Measurements from ENCODE around the gene HMGCS1.
"Not testable (repeated sequence)": the region's sequence is repeated elsewhere in the genome, so short reads cannot be mapped to it uniquely, and the experiment has no call there.

The HMGCS1 gene

DNA sequence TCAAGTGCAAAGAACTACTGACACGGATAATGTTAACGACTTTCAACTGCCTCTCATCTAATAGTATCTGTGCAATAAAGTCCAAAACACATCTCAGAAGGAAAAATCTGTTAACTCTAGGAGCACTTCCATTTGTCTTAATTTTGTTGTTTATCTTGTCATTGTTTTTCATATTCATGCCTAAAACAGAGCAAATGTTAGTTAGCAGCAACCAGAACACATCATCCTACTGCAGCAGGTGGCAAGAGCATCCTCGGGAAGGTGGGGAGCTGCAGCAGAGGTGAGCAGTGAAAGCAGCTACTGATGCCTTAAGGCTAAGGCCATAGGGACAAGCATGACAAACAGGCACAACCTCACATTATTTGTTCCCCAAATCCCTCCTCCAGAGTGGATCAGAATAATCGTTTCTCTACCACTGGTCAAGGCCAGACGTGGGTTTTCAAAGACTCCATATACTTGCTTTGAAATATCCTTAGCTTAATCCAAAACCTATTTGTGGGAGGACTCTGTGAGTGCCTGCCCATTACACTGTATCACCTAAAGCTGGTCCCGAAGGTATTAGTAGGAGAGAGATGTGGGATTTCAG lies 1.0 kb downstream of the HMGCS1 start:
- DNase-seq, result no peak

DNA sequence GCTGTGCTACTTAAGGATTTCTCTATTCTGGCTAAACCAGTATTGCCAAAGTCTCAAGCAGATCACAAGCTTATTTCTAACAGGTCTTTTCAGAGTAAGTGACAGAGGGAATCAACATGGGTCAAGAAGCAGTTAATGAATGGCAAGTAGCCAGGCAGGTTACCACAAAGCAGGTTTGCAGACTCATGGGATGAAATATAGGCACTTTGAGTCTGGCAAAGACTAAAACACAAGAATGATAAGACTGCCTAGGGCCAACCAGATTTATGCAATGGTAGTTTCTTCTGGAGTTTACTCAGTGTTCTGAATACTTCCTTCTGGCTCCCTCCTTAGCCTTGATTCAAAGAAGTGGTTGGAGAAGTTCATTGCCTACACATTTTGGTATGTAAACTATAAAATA lies 3.6 kb downstream of the HMGCS1 start:
- DNase-seq, result no peak

DNA sequence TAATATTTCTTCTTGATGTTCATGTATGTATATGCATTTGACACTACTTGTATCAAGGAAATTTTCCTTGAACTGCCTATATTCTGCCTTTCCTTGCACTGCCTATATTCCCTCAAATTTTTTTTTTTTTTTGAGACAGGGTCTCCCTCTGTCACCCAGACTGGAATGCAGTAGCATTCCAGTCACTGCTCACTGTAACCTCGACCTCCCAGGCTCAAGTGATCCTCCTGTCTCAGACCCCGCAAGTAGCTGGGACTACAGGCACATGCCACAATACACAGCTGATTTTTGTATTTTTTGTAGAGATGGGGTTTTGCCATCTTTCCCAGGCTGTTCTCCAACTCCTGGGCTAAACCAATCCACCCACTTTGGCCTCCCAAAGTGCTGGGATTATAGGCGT lies 4.1 kb downstream of the HMGCS1 start:
- DNase-seq, result no peak

- DNase-seq, result not testable (repeated sequence)
Measured at GRCh38 chr5:43306954-43307353, 6.3 kb downstream of the HMGCS1 start.

GRCh38 chr5:43305948-43306565 lies 7.2 kb downstream of the HMGCS1 start:
- peak; percentile 38 for DNase-seq

- no peak for DNase-seq
Measured at GRCh38 chr5:43304525-43304924, 8.7 kb downstream of the HMGCS1 start.

- no peak for DNase-seq
Measured at GRCh38 chr5:43303242-43303641, 10.0 kb downstream of the HMGCS1 start.

DNA sequence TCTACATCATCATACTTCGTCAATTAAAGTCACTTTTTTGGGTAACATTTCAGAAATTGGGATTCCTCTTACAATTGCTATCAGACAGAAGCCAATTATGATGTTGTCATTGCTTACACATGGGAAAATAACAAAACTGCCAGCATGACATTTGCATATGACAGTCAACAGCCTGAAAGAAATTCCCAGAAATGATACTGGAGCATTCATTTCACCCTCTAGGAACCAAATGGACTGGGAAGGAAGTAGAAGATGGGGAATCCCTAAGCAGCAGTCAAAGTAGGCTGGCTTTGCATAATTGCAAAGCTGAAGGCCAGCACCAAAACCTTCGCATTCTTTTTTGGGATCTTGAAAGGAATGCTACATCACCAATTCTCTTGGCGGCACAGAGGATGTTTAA lies 10.7 kb downstream of the HMGCS1 start:
- no peak for DNase-seq

GRCh38 chr5:43301653-43302091 lies 11.5 kb downstream of the HMGCS1 start:
- no peak for DNase-seq

GRCh38 chr5:43300112-43300511 lies 13.1 kb downstream of the HMGCS1 start:
- DNase-seq, result no peak

DNA sequence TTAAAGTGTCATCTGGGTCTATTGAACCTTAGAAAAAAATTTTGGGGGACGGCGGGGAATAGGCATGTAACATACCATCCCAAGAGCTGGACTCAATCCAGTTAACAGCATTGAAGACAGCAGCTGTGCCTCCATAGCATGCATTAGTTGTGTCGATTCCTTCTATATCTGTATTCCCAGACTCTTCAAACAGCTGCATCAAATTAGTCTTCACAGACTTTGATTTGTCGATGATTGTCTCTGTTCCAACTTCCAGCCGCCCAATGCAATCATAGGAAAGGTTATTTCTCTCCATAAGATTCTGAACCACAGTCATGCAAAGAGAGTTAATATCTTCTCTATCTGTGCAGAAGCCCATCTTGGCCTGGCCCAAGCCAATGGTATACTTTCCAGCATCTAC lies 14.8 kb downstream of the HMGCS1 start:
- no peak for DNase-seq

DNA sequence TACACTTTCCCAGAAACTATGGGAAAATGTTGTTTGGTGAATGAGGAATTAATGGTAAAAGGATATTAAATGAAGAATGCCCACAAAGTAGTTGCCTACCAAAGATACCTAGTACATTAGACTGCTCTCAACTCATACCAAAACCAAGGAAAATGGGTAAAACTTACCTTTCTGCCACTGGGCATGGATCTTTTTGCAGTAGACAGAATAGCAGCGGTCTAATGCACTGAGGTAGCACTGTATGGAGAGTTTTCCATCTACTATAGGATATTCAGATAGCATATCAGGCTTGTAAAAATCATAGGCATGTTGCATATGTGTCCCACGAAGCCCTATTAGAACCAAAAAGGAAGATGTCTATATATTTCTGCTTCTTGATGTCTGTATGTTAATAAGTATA lies 16.4 kb downstream of the HMGCS1 start:
- DNase-seq, result no peak

- no peak for DNase-seq
Measured at GRCh38 chr5:43295202-43295601, 18.0 kb downstream of the HMGCS1 start.

DNA sequence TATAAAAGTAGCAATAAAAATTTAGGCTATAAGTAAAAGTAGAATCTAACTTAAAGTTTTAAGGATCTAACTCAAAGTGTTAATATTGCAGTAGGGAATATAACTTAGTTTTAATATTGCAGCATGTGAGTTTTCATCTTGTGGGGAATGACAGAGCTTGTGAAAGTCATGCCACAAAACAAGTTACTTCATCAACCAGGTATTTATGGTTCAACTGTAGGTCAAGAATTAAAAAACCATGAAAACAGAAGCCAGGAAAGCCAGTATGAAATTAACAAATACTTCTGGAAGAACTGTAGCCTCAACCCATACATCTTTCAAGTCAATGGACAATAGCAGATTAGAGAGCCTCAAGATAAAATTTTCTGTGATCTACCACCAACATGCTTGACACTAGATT lies 19.0 kb downstream of the HMGCS1 start:
- DNase-seq, result no peak

DNA sequence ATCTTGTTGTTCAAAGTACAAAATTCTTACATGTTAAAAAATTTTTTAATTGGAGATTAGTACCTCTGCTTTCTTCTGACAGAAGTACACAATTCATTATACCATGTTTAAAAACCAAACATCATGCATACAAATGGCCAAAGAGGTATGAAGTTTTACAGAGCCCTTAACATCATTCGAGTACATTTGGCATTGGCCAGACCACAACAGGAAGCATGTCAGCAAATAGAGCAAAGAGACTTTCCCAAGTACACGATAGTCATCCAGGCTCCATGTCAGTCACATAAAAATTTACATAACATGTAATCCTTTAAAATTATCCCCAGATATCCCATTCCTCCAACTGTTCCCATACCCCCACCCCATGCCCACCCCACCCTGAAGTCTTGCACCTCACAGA lies 22.5 kb downstream of the HMGCS1 start:
- DNase-seq, result no peak

GRCh38 chr5:43288269-43288831 lies 24.9 kb downstream of the HMGCS1 start:
- no peak for DNase-seq

DNA sequence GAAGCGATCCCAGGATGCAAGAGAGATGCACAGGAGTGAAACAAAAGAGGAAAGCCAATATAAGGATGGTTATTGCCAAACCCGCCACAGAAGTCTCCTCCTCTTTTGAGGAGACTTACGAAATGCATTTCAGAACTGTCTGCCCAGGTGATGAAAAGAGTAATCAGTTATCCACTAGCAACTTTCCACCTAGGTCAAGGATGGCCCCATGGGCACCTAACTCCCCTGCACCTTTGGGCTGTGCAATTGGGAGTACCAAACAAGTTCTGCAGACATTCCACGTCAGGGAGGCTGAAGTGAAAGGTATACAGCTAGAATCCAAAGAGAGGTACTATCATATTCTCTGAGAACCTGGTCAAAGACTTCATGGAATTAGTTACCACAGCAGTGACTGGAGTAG lies 25.7 kb downstream of the HMGCS1 start:
- no peak for DNase-seq

DNA sequence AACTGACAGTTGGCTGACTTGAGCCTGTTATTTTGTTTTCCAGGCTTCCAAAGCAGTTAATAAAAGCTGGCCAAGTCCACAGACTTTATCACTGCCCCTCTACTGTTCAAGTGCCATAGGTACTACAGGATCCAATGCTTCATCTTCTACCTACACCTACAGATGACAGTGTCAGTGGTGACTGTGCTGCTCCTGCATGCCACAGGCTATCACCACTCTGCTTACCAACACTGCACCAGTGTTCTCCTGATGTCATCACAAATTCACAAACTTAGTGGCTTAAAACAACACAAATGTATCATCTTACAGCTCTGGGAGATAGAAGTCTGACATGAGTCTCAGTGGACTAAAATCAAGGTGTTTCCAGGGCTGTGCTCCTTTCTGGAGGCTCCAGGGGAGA lies 26.6 kb downstream of the HMGCS1 start:
- no peak for DNase-seq

GRCh38 chr5:43281840-43282658 lies 31.2 kb downstream of the HMGCS1 start:
- no peak for DNase-seq

DNA sequence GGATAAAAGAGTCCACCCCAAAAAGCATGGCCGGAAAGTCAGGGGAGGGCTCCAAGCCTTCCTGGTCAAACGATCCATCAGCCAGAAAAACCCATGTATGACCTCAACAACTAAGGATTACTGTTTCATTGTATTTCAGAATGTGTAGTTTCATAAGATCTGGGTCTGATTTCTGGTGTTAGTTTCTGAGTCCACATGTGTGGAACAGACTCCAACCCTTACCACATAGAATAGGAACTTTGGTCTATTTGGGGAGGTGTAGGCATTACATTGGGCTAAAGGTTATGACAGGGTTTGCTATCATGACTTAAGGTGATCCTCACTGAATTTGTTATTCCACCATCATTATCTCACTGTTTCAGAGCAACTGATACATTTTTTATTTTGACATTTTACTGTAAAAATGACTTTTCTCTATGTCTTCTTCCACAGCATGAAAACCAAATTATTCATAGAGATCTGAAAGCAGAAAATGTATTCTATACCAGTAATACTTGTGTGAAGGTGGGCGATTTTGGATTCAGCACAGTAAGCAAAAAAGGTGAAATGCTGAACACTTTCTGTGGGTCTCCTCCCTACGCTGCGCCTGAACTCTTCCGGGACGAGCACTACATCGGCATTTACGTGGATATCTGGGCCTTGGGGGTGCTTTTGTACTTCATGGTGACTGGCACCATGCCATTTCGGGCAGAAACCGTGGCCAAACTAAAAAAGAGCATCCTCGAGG lies 33.5 kb downstream of the HMGCS1 start:
- DNase-seq, result no peak

GRCh38 chr5:43275391-43275790 lies 37.8 kb downstream of the HMGCS1 start:
- no peak for DNase-seq

DNA sequence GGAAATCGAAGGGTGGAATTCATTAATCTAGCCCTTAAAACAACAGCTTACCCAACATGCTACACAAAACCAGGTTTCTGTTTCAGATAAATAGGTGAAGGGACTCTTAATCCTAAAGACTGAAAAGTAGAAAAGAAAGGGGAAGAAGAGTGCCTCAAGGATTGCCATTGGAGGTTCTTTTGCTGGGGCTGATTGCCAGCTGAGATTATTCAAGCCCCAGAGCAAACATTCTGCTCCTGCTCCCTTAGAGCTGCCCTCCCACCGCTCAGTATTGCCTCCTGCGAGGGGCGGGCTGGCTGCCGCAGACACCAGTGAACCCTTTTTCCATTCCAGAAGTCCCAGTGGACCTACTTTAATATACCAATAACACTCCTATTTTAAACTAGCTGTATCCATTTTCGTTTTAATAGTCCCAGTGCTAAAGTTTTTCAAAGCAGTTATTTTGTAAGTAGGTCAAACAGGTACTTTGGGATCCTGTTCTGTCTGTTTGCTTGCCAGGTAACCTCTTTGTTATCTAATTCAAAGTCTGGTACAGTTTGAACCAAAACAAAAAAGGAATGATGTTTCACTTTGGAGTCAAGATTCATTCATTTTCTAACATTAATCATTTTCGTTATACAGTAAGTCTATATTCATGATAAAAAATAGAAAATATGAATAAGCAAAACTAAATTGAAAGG lies 38.6 kb downstream of the HMGCS1 start:
- no peak for DNase-seq

DNA sequence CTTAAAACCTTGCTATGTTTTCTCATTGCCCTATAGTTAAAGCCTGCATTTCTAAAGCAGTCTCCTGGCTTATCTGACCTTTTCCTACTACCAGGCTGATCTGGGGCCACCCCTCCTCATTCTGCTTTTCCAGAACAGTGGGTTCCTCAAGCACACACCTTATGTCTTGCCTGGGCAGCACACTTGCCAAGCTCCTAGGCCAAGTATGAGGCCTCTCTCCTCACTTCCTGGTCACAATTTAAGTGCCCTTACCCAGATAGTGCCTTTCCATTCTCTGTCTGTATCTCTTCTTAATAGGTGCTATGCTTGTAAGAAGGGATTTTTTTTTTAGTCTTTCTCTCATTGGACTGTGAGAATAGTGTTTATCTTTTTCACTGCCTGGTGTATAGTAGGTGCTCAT lies 39.7 kb downstream of the HMGCS1 start:
- DNase-seq, result no peak
